ENCODE results near the gene KRT77. TPM values are rescaled to one million over a fixed set of nuclear protein-coding genes. Genes with fewer than 3 reads are reported as not detected.

Gene KRT77
- total RNA-seq, 6 donors from 2014 or later, result not detected

- DNase-seq (no peak), ATAC-seq (ENCODE audit: low FRiP score in 2 of 2) (no peak)
- 89% methylated on average over 5 of the region's 5 CpGs for WGBS, 2 donors
Observed at GRCh38 chr12:52679875-52680274, 23.4 kb downstream of the KRT77 start.

GRCh38 chr12:52677671-52678070 is 25.7 kb downstream of the KRT77 start:
- H3K9me3 ChIP-seq, result no peaks in the 10 kb centered on the region
- no peaks in the 10 kb centered on the region for H3K4me1 ChIP-seq
- no peak overlapping the region for H3K27ac ChIP-seq
- TF ChIP-seq EP300 (IDR thresholded peaks at IDR 0.05) (no peak), POLR2AphosphoS5 (IDR thresholded peaks at IDR 0.05) (no peak), POLR2A (IDR thresholded peaks at IDR 0.05) (no peak), CTCF (IDR thresholded peaks at IDR 0.05) (no peak)
- no peak overlapping the region for H3K4me3 ChIP-seq
- no peak for DNase-seq
- WGBS, 2 donors, result 67 to 89% methylated on average over 1 of the region's 1 CpG
- H3K27me3 ChIP-seq, result no peaks in the 10 kb centered on the region
- no peaks in the 10 kb centered on the region for H3K36me3 ChIP-seq
- ATAC-seq (ENCODE audit: low FRiP score in 2 of 2), result no peak

More at GRCh38 chr12:52679875-52680274, 23.4 kb downstream of the KRT77 start:
- Histone ChIP-seq H3K27me3 (no peaks in the 10 kb centered on the region), H3K4me1 (no peaks in the 10 kb centered on the region), H3K4me3 (no peak overlapping the region), H3K36me3 (no peaks in the 10 kb centered on the region), H3K27ac (no peak overlapping the region), H3K9me3 (no peaks in the 10 kb centered on the region)
- no peak for TF ChIP-seq POLR2A (IDR thresholded peaks at IDR 0.05)
- no peak for TF ChIP-seq CTCF (IDR thresholded peaks at IDR 0.05)
- TF ChIP-seq EP300 (IDR thresholded peaks at IDR 0.05), result no peak
- TF ChIP-seq POLR2AphosphoS5 (IDR thresholded peaks at IDR 0.05), result no peak

- Histone ChIP-seq H3K9me3 (no peaks in the 10 kb centered on the region), H3K36me3 (no peaks in the 10 kb centered on the region), H3K4me3 (no peak overlapping the region), H3K4me1 (no peaks in the 10 kb centered on the region), H3K27me3 (no peaks in the 10 kb centered on the region), H3K27ac (no peak overlapping the region)
- no peak for ATAC-seq (ENCODE audit: low FRiP score in 2 of 2)
- WGBS, 2 donors, result 85 to 91% methylated on average over 5 of the region's 5 CpGs
- TF ChIP-seq POLR2A (IDR thresholded peaks at IDR 0.05) (no peak), CTCF (IDR thresholded peaks at IDR 0.05) (no peak), POLR2AphosphoS5 (IDR thresholded peaks at IDR 0.05) (no peak), EP300 (IDR thresholded peaks at IDR 0.05) (no peak)
- no peak for DNase-seq
Observed at GRCh38 chr12:52677126-52677525, 26.2 kb downstream of the KRT77 start.

- Histone ChIP-seq H3K4me3 (no peak overlapping the region), H3K36me3 (no peaks in the 10 kb centered on the region), H3K4me1 (no peaks in the 10 kb centered on the region), H3K27me3 (no peaks in the 10 kb centered on the region), H3K27ac (no peak overlapping the region), H3K9me3 (no peaks in the 10 kb centered on the region)
- peak in 1 of 2 donors; percentile 20 for DNase-seq
- WGBS, 2 donors, result 90 to 93% methylated on average over 7 of the region's 7 CpGs
- no peak for TF ChIP-seq POLR2AphosphoS5 (IDR thresholded peaks at IDR 0.05)
- ATAC-seq (ENCODE audit: low FRiP score in 2 of 2), result no peak
Observed at GRCh38 chr12:52676163-52676562, 27.2 kb downstream of the KRT77 start.

- TF ChIP-seq POLR2AphosphoS5 (IDR thresholded peaks at IDR 0.05) (no peak), CTCF (IDR thresholded peaks at IDR 0.05) (no peak), EP300 (IDR thresholded peaks at IDR 0.05) (no peak)
- DNase-seq, result peak in 1 of 2 donors; percentile 75
Observed at GRCh38 chr12:52675301-52675701, 28.0 kb downstream of the KRT77 start.

More at GRCh38 chr12:52675301-52675701, 28.0 kb downstream of the KRT77 start:
- no peaks in the 10 kb centered on the region for H3K4me1 ChIP-seq
- H3K27ac ChIP-seq, result no peak overlapping the region
- WGBS, 2 donors, result 94 to 95% methylated on average over 22 to 28 of the region's 28 CpGs
- no peak for ATAC-seq (ENCODE audit: low FRiP score in 2 of 2)
- H3K4me3 ChIP-seq, result no peak overlapping the region
- H3K36me3 ChIP-seq, result no peaks in the 10 kb centered on the region
- H3K27me3 ChIP-seq, result no peaks in the 10 kb centered on the region
- no peaks in the 10 kb centered on the region for H3K9me3 ChIP-seq
